Naive thymus-derived CD8-positive, alpha-beta T cell (primary cell): ENCODE data around the gene PARD3B. TPM values are rescaled to one million over a fixed set of nuclear protein-coding genes. Genes with fewer than 3 reads are reported as not detected.
A peak's percentile ranks its signal among the peaks of the same experiment; 100 is the strongest.

Experiments
- ATAC-seq, 2 donors: fragments of 150-1000 bp; cut with Tn5 transposase in 1 of 2; sonication (Bioruptor Pico), chemical (Tn5 transposase) in 1 of 2; 1 replicate in 1 of 2; 2 replicates in 1 of 2; pipeline ENCODE4 v1.10.0; 2021; ENCODE audit warnings: mild to moderate bottlenecking in 2 of 2, moderate library complexity in 2 of 2
- POLR2A ChIA-PET: fragments of 350-600 bp; sonication (Branson Sonifier 250); formaldehyde crosslinking; loops from one replicate; lab custom pipeline; 2021; ENCODE audit warnings: antibody characterized with exemption; lab: Charles Lee
- DNase-seq, 10 donors: peaks; one replicate each; pipeline versions ENCODE4 v3.0.0 to v3.0.0-alpha.2; 2020 to 2022
- H3K27ac Mint-ChIP-seq, 10 donors: one replicate each; pipeline ENCODE4 v1.8.0; 2020 to 2022; ENCODE audit warnings: mild to moderate bottlenecking in 10 of 10, mixed read lengths in 10 of 10, moderate library complexity in 4 of 10, inconsistent platforms in 1 of 10
- H3K27me3 Mint-ChIP-seq, 5 donors: one replicate each; pipeline ENCODE4 v1.8.0; 2021 to 2022; ENCODE audit warnings: mixed read lengths in 5 of 5
- H3K36me3 Mint-ChIP-seq, 3 donors: one replicate each; pipeline ENCODE4 v1.8.0; 2020 to 2022; ENCODE audit warnings: mixed read lengths in 3 of 3, mild to moderate bottlenecking in 2 of 3, inconsistent platforms in 1 of 3
- H3K4me1 Mint-ChIP-seq, 4 donors: one replicate each; pipeline ENCODE4 v1.8.0; 2021 to 2022; ENCODE audit warnings: mixed read lengths in 4 of 4
- H3K4me3 Mint-ChIP-seq, 10 donors: one replicate each; pipeline ENCODE4 v1.8.0; 2020 to 2022; ENCODE audit warnings: mild to moderate bottlenecking in 10 of 10, mixed read lengths in 10 of 10, moderate library complexity in 6 of 10, inconsistent platforms in 1 of 10
- H3K9me3 Mint-ChIP-seq, 9 donors: one replicate each; pipeline ENCODE4 v1.8.0; 2020 to 2022; ENCODE audit warnings: mixed read lengths in 9 of 9, mild to moderate bottlenecking in 3 of 9, inconsistent platforms in 1 of 9, moderate library complexity in 1 of 9
- polyA plus RNA-seq, 3 donors: library from polyadenylated mRNA; unstranded; fragments of 300-500 nt; fragmentation: Illumina TruSeq; gene quantifications; one replicate each; pipeline ENCODE4 v1.2.3, GENCODE V29; 2021
- total RNA-seq, 8 experiments: library from RNA in 2 of 8; stranded (reverse) in 2 of 8; gene quantifications; one replicate each; pipeline ENCODE4 v1.2.3 and lab custom pipeline; 2021 to 2026

PARD3B gene
- total and polyA plus RNA-seq, 5 experiments from 2014 or later, result 0.22 to 3.8 (median 1.3) TPM; not detected in 1

DNA sequence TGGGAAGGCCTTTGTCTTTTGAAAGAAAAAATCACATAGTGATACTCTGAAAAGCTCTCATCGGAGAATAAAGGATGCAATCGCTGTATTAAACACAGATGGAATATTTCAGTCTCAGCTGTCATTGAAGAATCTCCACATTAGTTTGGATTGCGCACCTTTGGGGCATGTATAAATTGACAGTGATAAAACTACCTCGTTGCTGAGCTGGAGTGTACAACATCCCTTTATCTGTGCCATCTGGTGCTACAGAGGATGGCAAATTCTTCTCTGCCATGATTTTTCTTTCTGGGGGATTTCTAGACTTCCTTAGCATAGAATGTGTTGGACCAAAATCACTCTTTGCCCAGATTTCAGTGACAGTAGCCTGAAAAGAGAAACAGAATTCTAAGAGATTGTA is 185.3 kb downstream of the PARD3B start:
- no peak for ATAC-seq
- Mint-ChIP-seq H3K27me3 (peaks cover 0 to 1% (median 0%) of the 10 kb centered on the region in 5 donors), H3K4me1 (no peaks in the 10 kb centered on the region), H3K27ac (peak overlapping the region in 1 of 10 donors; percentile 18), H3K9me3 (no peaks in the 10 kb centered on the region), H3K36me3 (no peaks in the 10 kb centered on the region), H3K4me3 (no peak overlapping the region)
- POLR2A ChIA-PET, result no interaction called here
- no peak for DNase-seq

DNA sequence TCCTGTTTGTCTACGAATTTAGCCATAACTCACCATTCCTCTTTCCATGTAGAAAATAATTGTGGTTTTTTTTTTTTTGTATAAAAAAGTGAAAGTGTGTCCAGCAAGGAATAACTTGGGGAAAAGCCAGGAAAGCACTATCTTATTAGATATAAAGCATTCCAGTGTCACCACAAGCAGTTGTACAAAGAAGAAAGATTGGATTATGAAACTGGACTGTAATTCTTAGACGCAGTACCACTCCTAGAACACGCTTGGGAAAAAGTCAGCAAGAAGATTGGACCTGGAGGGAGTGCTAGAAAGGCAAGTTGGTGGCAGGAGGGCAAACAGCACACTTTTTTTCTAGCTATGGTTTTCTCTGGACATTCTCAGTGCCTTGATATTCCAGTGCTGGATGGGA is 186.7 kb downstream of the PARD3B start:
- POLR2A ChIA-PET, result no interaction called here
- H3K4me3 Mint-ChIP-seq, result no peak overlapping the region
- no peak for ATAC-seq

DNA sequence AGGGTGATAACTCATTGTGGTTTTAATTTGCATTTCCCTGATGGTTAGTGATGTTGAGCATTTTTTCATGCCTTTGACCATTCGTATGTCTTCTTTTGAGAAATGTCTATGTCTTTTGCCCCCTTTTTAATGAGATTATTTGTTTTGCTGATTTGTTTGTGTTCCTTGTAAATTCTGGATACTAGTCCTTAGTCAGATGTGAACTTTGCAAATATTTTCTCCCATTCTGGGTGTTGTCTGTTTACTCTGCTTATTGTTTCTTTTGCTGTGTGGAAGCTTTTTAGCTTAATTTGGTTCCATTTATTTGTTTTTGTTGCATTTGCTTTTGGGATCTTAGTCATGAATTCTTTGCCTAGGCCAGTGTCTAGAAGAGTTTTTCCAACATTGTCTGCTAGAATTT is 192.0 kb downstream of the PARD3B start:
- Mint-ChIP-seq H3K27ac (no peak overlapping the region), H3K4me1 (no peaks in the 10 kb centered on the region), H3K9me3 (peaks cover 0 to 37% (median 9%) of the 10 kb centered on the region in 9 donors), H3K27me3 (no peaks in the 10 kb centered on the region), H3K4me3 (no peak overlapping the region), H3K36me3 (peaks cover 0 to 16% (median 12%) of the 10 kb centered on the region in 3 donors)
- no peak for DNase-seq
- POLR2A ChIA-PET, result no interaction called here
- ATAC-seq, result no peak

More for the DNA sequence above, 186.7 kb downstream of the PARD3B start:
- Mint-ChIP-seq H3K9me3 (peaks cover 0 to under 1% (median 0%) of the 10 kb centered on the region in 9 donors), H3K27ac (no peak overlapping the region), H3K4me1 (no peaks in the 10 kb centered on the region), H3K36me3 (no peaks in the 10 kb centered on the region), H3K27me3 (peaks cover 0 to 1% (median 0%) of the 10 kb centered on the region in 5 donors)
- no peak for DNase-seq

DNA sequence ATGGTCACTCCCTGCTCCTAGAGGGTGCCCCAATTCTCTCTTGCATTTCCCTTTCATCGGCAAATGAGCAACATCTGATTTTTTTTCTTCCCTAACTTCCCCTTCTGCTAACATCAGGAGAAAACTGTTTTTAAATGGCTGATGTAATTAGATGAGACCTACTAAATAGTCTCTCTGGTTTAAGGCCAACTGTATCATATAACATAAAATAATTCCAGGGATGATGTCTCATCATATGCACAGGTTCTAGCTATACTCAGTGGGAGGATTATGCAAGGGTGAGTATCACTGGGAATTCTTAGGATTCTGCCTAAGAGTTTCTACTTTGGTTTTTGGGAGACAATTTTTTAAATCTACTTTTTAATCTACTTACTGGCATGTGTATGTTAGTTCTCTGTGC is 193.4 kb downstream of the PARD3B start:
- no peak overlapping the region for H3K27ac Mint-ChIP-seq
- POLR2A ChIA-PET, result no interaction called here
- H3K36me3 Mint-ChIP-seq, result peaks cover 0 to 16% (median 12%) of the 10 kb centered on the region in 3 donors
- H3K27me3 Mint-ChIP-seq, result no peaks in the 10 kb centered on the region
- DNase-seq, result no peak
- H3K4me3 Mint-ChIP-seq, result no peak overlapping the region
- ATAC-seq, result no peak
- H3K9me3 Mint-ChIP-seq, result peaks cover 0 to 37% (median 9%) of the 10 kb centered on the region in 9 donors
- peaks cover 0 to 2% (median 0%) of the 10 kb centered on the region in 4 donors for H3K4me1 Mint-ChIP-seq

DNA sequence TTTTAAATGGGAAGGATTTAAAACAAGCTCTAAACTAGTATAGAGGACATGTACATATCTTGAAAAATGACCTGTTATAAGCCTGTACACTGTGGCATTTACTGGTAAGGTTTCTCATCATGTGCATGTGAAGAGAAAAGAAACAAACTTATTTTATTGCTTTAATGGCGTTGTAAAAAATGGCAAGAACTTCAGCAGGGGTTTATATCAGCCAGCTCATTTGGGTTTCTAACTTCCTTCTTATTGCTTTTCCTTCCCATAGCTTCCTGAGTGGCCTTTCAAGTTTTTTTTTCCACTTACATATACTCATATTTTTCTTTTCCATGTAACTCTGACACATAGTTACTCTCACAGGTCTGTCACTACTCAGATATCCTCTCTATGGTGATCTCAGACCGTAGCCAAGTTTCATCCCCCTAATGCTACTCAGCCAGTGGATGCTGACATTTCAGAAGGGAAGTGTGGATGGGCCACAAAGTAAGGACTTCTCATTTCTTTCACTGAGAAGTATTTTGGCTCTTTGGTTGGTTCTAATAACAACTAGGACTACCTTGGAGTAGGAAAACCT is 198.2 kb downstream of the PARD3B start:
- H3K9me3 Mint-ChIP-seq, result peaks cover 0 to 29% (median 8%) of the 10 kb centered on the region in 9 donors
- H3K4me1 Mint-ChIP-seq, result peaks cover 0 to 2% (median 0%) of the 10 kb centered on the region in 4 donors
- H3K27me3 Mint-ChIP-seq, result no peaks in the 10 kb centered on the region
- peak overlapping the region in 1 of 10 donors; percentile 39 for H3K27ac Mint-ChIP-seq
- ATAC-seq (no peak), DNase-seq (no peak)
- H3K4me3 Mint-ChIP-seq, result no peak overlapping the region
- H3K36me3 Mint-ChIP-seq, result peaks cover 0 to 16% (median 13%) of the 10 kb centered on the region in 3 donors
- POLR2A ChIA-PET, result no interaction called here

DNA sequence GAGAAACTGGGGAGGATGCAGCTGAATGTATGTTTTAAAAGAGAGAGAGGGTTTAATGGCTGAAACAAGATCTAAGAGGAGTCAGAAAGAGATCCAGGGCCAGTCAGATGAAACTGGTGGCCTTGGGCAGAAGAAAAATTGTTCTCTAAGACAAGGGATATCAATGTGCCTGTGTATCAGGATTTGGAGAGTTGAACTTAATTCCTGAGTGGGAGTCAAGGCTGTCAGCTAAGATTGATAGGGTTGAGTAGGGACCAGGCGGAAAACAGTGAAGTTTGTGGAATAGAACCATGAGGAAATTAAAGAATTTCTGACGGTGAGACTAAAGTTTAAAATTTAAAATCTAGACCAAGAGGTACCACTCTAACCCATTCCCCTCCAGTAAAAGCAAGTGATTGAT is 199.2 kb downstream of the PARD3B start:
- H3K9me3 Mint-ChIP-seq, result peaks cover 0 to 19% (median 5%) of the 10 kb centered on the region in 9 donors
- H3K4me3 Mint-ChIP-seq, result no peak overlapping the region
- peaks cover 0 to 2% (median 0%) of the 10 kb centered on the region in 4 donors for H3K4me1 Mint-ChIP-seq
- peaks cover 0 to 13% (median 9%) of the 10 kb centered on the region in 3 donors for H3K36me3 Mint-ChIP-seq
- H3K27me3 Mint-ChIP-seq, result no peaks in the 10 kb centered on the region
- no peak for DNase-seq
- no peak for ATAC-seq
- POLR2A ChIA-PET, result no interaction called here
- H3K27ac Mint-ChIP-seq, result no peak overlapping the region

DNA sequence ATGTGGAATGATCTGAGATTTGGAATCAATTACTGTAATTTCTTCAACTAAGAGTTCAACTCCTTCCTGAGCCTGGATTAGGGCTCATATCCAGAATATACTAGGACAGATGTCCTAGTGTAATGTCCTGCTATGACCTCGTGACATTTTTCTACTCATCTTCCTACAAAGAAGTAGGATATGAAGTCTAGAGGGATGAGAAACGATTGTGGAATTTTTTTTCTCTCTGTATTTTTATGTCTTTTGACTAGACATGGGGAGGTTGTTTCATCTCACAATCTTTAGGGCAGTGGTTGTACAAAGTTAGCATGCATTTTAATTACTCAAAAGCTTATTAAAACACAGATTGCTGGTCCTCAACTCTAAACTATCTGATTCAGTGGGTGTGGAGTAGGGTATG is 203.0 kb downstream of the PARD3B start:
- ATAC-seq, result no peak
- no peak overlapping the region for H3K4me3 Mint-ChIP-seq
- H3K9me3 Mint-ChIP-seq, result peaks cover 0 to 7% (median 0%) of the 10 kb centered on the region in 9 donors
- no peak overlapping the region for H3K27ac Mint-ChIP-seq
- peaks cover 0 to 5% (median 0%) of the 10 kb centered on the region in 3 donors for H3K36me3 Mint-ChIP-seq
- POLR2A ChIA-PET, result no interaction called here
- H3K27me3 Mint-ChIP-seq, result no peaks in the 10 kb centered on the region
- no peak for DNase-seq
- peaks cover 0 to 2% (median 0%) of the 10 kb centered on the region in 4 donors for H3K4me1 Mint-ChIP-seq

DNA sequence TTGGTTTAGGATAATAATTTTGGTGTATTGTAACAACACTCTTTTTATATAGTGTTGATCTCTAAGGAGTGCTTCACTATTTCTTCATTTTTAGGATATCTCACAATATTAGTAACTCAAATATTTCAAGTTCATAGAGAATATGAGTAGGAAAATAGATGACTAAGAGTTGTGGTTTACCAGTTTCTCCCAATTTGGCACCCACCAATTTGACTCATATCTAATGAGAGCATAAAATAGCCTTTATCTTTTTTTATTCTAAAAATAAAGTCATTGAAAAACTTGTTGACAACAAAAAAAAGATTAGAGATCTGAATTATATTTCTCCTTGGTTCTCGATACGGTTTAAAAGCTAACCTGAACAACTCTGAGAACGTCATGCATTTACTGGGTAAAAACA is 204.0 kb downstream of the PARD3B start:
- peaks cover 0 to 6% (median 0%) of the 10 kb centered on the region in 9 donors for H3K9me3 Mint-ChIP-seq
- no peak overlapping the region for H3K4me3 Mint-ChIP-seq
- H3K27ac Mint-ChIP-seq, result no peak overlapping the region
- POLR2A ChIA-PET, result no interaction called here
- peaks cover 0 to 5% (median 0%) of the 10 kb centered on the region in 3 donors for H3K36me3 Mint-ChIP-seq
- DNase-seq, result no peak
- H3K4me1 Mint-ChIP-seq, result no peaks in the 10 kb centered on the region
- no peaks in the 10 kb centered on the region for H3K27me3 Mint-ChIP-seq
- ATAC-seq, result no peak

DNA sequence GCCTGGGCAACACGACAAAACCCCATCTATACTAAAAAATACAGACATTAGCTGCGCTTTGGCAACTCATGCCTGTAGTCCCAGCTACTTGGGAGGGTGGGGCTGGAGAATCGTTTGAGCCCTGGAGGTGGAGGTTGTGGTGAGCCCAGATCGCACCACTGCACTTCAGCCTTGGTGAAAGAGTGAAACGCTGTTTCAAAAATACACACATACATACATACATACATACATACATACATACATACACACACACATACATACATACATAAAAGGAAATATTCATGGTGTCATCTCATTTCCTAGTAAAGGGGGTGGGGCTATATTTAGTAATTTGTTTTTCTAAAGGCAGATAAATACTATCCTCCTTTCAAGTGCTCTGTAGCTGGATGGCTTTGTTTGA is 205.1 kb downstream of the PARD3B start:
- H3K27ac Mint-ChIP-seq, result no peak overlapping the region
- DNase-seq, result no peak
- H3K27me3 Mint-ChIP-seq, result no peaks in the 10 kb centered on the region
- H3K4me3 Mint-ChIP-seq, result no peak overlapping the region
- H3K4me1 Mint-ChIP-seq, result no peaks in the 10 kb centered on the region
- POLR2A ChIA-PET, result no interaction called here
- peaks cover 0 to 6% (median 0%) of the 10 kb centered on the region in 9 donors for H3K9me3 Mint-ChIP-seq
- ATAC-seq, result no peak
- H3K36me3 Mint-ChIP-seq, result peaks cover 0 to 5% (median 0%) of the 10 kb centered on the region in 3 donors

DNA sequence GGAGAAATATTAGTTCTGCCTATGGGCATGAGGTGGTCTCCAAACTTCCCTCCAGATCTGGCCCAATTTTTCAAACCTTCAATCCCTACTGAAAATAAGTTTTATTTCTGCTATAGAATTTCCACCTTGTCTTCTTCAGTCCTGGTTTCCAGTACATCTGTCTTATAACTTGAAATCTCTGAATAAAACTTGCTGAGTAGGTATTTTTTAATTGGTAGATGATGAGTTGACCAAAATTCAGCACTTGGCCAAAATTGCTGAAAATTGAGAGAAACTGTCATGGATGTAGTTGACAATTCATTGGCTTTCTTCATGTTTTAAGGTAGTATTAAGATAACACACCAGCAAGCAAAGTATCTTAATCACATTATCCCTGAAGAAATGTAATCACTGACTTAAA is 206.2 kb downstream of the PARD3B start:
- Mint-ChIP-seq H3K4me3 (no peak overlapping the region), H3K4me1 (no peaks in the 10 kb centered on the region), H3K27ac (no peak overlapping the region), H3K36me3 (peaks cover 0 to 5% (median 0%) of the 10 kb centered on the region in 3 donors), H3K9me3 (peaks cover 0 to 6% (median 0%) of the 10 kb centered on the region in 9 donors), H3K27me3 (no peaks in the 10 kb centered on the region)
- ATAC-seq (no peak), DNase-seq (no peak)
- POLR2A ChIA-PET, result no interaction called here

DNA sequence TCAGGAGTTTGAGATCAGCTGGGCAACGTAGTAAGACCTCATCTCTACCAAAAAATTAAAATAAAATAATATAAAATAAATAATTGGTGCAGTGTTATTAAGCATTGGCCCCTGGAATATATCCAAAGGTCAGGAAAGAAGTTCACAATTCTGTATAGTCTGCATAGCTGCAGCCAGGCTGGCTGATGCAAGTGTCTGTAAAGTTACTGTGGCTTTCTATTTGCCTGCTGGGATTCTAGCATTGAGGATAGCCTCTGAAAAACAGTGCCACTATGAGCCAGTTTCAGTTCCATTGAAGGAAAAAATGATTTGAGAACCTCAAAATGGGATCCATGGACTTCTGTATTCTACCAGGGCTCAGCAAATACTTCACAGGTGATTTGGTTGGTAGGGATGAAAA is 208.6 kb downstream of the PARD3B start:
- Mint-ChIP-seq H3K4me1 (peaks cover 0 to 1% (median 0%) of the 10 kb centered on the region in 4 donors), H3K36me3 (no peaks in the 10 kb centered on the region), H3K9me3 (no peaks in the 10 kb centered on the region), H3K27ac (no peak overlapping the region), H3K27me3 (no peaks in the 10 kb centered on the region), H3K4me3 (no peak overlapping the region)
- DNase-seq (no peak), ATAC-seq (no peak)
- POLR2A ChIA-PET, result no interaction called here

DNA sequence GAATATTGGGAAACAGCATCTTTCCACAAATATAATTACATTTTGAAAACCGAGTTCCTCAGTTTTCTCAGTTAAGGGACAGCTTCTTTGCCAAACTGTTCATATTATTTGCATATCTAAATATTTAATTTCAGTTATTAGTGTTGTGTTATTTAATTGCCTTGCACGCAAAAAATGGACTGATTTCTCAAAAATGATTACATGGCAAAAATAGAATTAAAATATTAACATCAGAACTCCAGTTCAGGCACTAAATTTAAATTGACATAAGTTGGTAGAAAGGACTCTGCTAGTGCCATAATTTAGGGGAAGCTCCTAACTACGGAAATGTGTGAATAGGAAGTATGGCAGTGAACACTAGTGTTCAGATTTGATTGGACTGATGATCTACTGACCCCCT is 209.6 kb downstream of the PARD3B start:
- no peak for DNase-seq
- H3K27ac Mint-ChIP-seq, result no peak overlapping the region
- no peaks in the 10 kb centered on the region for H3K9me3 Mint-ChIP-seq
- POLR2A ChIA-PET, result no interaction called here
- H3K27me3 Mint-ChIP-seq, result no peaks in the 10 kb centered on the region
- H3K4me1 Mint-ChIP-seq, result peaks cover 0 to 1% (median 0%) of the 10 kb centered on the region in 4 donors
- no peaks in the 10 kb centered on the region for H3K36me3 Mint-ChIP-seq
- ATAC-seq, result no peak
- H3K4me3 Mint-ChIP-seq, result no peak overlapping the region

DNA sequence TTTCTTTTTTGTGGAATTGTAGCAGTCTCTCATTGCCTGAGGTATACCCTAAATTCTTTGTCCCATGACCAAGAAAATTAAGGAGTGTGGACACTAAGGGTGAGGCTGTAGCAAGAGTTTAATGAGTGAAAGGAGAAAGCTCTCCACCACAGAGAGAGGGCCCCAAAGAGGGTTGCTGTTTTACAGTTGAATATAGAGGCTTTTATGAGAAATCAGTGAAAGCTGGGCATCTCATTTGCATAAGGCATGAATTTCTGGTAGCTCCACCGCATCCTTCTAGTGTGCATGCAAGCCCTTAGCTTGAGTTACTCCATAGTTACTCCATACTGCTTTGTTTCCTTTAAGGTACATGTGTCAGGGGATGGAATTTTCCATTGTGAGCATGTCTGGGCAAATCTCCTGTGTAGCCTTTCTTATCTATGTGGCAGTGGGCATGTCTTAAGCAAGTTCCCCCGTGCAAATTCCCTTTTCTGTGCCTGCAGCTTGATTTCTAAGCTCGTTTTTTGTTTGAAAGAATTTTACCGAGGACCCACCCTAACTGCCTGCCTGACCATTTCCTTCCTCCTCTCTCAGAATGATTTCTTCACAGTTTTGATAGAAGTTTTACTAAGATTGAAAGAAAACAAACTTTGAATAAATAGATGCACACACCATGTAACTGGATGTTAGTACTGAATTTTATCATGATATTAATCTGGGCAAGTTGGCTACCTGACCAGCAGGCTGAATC is 218.9 kb downstream of the PARD3B start:
- ATAC-seq (no peak), DNase-seq (no peak)
- Mint-ChIP-seq H3K27ac (no peak overlapping the region), H3K4me3 (no peak overlapping the region), H3K27me3 (no peaks in the 10 kb centered on the region), H3K36me3 (peaks cover 0 to 12% (median 10%) of the 10 kb centered on the region in 3 donors), H3K4me1 (no peaks in the 10 kb centered on the region), H3K9me3 (peaks cover 0 to 27% (median 9%) of the 10 kb centered on the region in 9 donors)
- POLR2A ChIA-PET, result interaction anchor here (0.7 kb wide), 1 partner anchor 46 kb away, joined by 5 read pairs; no protein-coding TSS in a partner anchor
